Calu3 (cell line): Measurements from ENCODE around the gene CDPF1. TPM values are rescaled to one million over a fixed set of nuclear protein-coding genes. Genes with fewer than 3 reads are reported as not detected.
A peak's percentile ranks its signal among the peaks of the same experiment; 100 is the strongest.

Experiments used
- BruUV-seq: library from RNA; stranded (reverse); fragments of 400-500 nt; replicated peaks from 2 replicates; lab custom pipeline; 2021; lab: Mats Ljungman, UMichigan
- CTCF ChIA-PET: fragments of 300-600 bp; sonication (Branson Sonifier 250); formaldehyde crosslinking; loops from one replicate; lab custom pipeline; 2022; ENCODE audit warnings: antibody characterized with exemption; lab: Charles Lee
- DNase-seq: peaks from one replicate; pipeline ENCODE4 v3.0.0; 2022
- H3K27ac Mint-ChIP-seq: one replicate; pipeline ENCODE4 v1.8.0; 2022; ENCODE audit warnings: mixed read lengths; ENCODE audit not compliant: unreplicated experiment
- H3K27me3 Mint-ChIP-seq: one replicate; pipeline ENCODE4 v1.8.0; 2022; ENCODE audit warnings: mixed read lengths; ENCODE audit not compliant: unreplicated experiment
- H3K36me3 Mint-ChIP-seq: one replicate; pipeline ENCODE4 v1.8.0; 2022; ENCODE audit warnings: mild to moderate bottlenecking, moderate library complexity, mixed read lengths; ENCODE audit not compliant: insufficient read depth, unreplicated experiment
- H3K4me1 Mint-ChIP-seq: one replicate; pipeline ENCODE4 v1.8.0; 2022; ENCODE audit warnings: mild to moderate bottlenecking, low read depth, mixed read lengths; ENCODE audit not compliant: unreplicated experiment
- H3K4me3 Mint-ChIP-seq: one replicate; pipeline ENCODE4 v1.8.0; 2022; ENCODE audit warnings: mild to moderate bottlenecking, low read depth, moderate library complexity, mixed read lengths; ENCODE audit not compliant: unreplicated experiment
- H3K9me3 Mint-ChIP-seq: one replicate; pipeline ENCODE4 v1.8.0; 2022; ENCODE audit warnings: low read depth, mixed read lengths; ENCODE audit not compliant: unreplicated experiment
- intact Hi-C: fragments of 100-400 bp; cut with micrococcal nuclease; formaldehyde crosslinking; loops from one replicate; pipeline ENCODE4 v1.10.0; 2022; ENCODE audit not compliant: unreplicated experiment
- total RNA-seq: library from RNA; stranded (reverse); gene quantifications from 2 replicates; pipeline ENCODE4 v1.2.3, GENCODE V29; 2022
- TF ChIP-seq, protein P1 (sequence below): fragments of 200-600 bp; IDR thresholded peaks from one replicate; pipeline ENCODE4 v1.8.0; 2022; ENCODE audit warnings: antibody characterized with exemption; ENCODE audit not compliant: unreplicated experiment

The CDPF1 gene
- total RNA-seq, 1 experiment from 2014 or later = 10.5 TPM

DNA sequence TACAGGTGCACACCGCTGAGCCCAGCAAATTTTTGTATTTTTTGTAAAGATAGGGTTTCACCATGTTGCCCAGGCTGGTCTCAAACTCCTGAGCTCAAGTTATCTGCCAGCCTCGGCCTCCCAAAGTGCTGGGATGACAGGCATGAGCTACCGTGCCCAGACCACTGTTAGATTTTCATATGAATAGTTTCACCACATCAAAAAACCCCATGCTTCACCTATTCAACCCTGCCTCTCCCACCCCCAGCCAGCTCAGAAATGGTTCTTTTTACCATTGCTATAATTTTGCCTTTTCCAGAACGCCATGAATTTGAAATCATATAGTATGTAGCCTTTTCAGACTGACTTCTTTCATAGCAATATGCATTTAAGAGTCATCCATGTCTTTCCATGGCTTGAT is 37.9 kb downstream of the CDPF1 start:
- no peaks in the 10 kb centered on the region for H3K9me3 Mint-ChIP-seq
- BruUV-seq = no TSS peak
- no peaks in the 10 kb centered on the region for H3K4me1 Mint-ChIP-seq
- intact Hi-C loops = no loop called here
- H3K27me3 Mint-ChIP-seq = no peaks in the 10 kb centered on the region
- no peak for DNase-seq
- CTCF ChIA-PET = no interaction called here
- no peak overlapping the region for H3K4me3 Mint-ChIP-seq
- TF ChIP-seq, protein P1, sequence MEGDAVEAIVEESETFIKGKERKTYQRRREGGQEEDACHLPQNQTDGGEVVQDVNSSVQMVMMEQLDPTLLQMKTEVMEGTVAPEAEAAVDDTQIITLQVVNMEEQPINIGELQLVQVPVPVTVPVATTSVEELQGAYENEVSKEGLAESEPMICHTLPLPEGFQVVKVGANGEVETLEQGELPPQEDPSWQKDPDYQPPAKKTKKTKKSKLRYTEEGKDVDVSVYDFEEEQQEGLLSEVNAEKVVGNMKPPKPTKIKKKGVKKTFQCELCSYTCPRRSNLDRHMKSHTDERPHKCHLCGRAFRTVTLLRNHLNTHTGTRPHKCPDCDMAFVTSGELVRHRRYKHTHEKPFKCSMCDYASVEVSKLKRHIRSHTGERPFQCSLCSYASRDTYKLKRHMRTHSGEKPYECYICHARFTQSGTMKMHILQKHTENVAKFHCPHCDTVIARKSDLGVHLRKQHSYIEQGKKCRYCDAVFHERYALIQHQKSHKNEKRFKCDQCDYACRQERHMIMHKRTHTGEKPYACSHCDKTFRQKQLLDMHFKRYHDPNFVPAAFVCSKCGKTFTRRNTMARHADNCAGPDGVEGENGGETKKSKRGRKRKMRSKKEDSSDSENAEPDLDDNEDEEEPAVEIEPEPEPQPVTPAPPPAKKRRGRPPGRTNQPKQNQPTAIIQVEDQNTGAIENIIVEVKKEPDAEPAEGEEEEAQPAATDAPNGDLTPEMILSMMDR = no peak
- no peak overlapping the region for H3K27ac Mint-ChIP-seq
- peaks cover 5% of the 10 kb centered on the region for H3K36me3 Mint-ChIP-seq

DNA sequence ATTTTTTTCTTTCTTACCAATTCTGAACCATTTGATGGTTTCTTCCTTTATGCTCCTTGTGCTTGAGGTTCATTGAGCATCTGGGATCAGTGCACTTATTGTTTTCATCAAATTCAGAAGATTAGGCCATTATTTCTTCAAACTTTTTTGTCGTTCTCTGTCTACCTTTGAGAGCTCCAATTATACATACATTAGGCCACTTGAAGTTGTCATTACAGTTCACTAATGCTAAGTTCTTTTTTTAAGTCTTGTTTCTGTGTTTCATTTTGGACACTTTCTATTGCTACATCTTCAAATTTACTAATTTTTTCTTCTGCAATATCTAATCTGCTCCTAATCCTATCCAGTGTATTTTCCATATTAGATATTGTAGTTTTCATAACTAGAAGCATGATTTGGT is 40.8 kb downstream of the CDPF1 start:
- TF ChIP-seq, protein P1 = no peak
- Mint-ChIP-seq H3K36me3 (peaks cover 5% of the 10 kb centered on the region), H3K9me3 (no peaks in the 10 kb centered on the region), H3K27ac (no peak overlapping the region), H3K27me3 (no peaks in the 10 kb centered on the region), H3K4me3 (no peak overlapping the region), H3K4me1 (no peaks in the 10 kb centered on the region)
- CTCF ChIA-PET = no interaction called here
- BruUV-seq = no TSS peak
- intact Hi-C loops = no loop called here
- DNase-seq = no peak

DNA sequence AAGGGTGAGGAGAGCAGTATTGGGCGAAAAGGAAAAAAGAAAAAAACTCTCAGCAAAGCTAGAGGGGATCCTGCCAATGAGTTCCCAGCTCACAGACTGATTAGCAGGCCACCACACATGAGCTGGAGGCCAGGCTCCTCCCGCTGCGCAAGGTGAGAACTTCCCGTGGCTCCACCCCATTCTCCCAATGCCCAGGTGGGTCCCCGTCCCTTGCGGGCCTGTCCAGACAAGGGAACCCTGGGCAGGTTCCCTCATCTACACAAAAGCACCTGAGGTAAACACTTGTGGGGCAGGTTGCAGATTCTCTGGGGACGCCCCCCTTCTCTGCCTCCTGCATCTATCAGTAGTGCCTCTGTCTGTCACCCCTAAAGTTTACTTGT is 46.5 kb downstream of the CDPF1 start:
- no peaks in the 10 kb centered on the region for H3K9me3 Mint-ChIP-seq
- DNase-seq = no peak
- peaks cover 29% of the 10 kb centered on the region for H3K4me1 Mint-ChIP-seq
- TF ChIP-seq, protein P1 = no peak
- H3K36me3 Mint-ChIP-seq = peaks cover 20% of the 10 kb centered on the region
- no peaks in the 10 kb centered on the region for H3K27me3 Mint-ChIP-seq
- no peak overlapping the region for H3K4me3 Mint-ChIP-seq
- BruUV-seq = no TSS peak
- peak overlapping the region; percentile 63 for H3K27ac Mint-ChIP-seq
- CTCF ChIA-PET = no interaction called here
- intact Hi-C loops = no loop called here

DNA sequence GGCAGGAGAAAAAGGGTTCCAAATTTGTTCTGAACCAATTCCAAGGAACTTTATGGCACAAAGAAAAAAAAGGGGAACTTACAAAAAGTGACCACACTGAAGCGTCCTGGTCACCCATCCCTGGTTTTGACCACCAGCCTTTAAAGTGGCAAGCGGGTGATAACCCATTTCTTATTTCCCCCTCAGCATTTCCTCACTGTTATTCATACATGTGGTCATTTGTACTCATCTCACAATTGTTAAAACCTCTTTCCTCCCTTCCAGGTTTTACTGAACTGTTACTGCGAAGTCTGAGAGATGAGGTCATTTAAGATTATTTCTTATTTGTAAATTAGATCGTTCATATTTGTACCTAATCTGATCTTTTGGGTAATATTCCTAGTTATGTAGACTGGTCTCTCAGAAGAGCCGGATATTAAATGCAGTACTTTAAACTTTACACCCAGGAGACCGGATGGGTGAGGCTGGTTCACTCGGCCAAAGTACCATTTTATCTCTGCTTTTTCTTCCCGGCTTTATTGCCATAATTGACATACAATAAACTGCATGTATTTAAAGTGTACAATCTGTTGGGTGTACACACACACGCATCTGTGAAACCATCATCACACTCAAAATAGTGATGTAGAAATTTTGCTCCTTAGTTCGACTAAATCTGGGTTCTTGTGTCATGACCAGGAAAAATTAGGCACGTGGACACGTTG is 47.0 kb downstream of the CDPF1 start:
- Mint-ChIP-seq H3K9me3 (no peaks in the 10 kb centered on the region), H3K27me3 (no peaks in the 10 kb centered on the region), H3K4me3 (no peak overlapping the region), H3K4me1 (peaks cover 29% of the 10 kb centered on the region), H3K36me3 (peaks cover 20% of the 10 kb centered on the region), H3K27ac (peak overlapping the region; percentile 63)
- intact Hi-C loops = no loop called here
- CTCF ChIA-PET = no interaction called here
- TF ChIP-seq, protein P1 = no peak
- BruUV-seq = no TSS peak
- DNase-seq = no peak
